Parathyroid adenoma (tissue), 2 donors: Measurements from ENCODE around the gene NDUFA7.

ENCODE experiments used
- H2AFZ ChIP-seq: fragments of 300-600 bp; sonication (generic); one replicate; pipeline ENCODE4 v1.7.0; 2017; ENCODE audit warnings: antibody characterized with exemption, mild to moderate bottlenecking
- H3K27ac ChIP-seq: fragments of 300-600 bp; sonication (generic); one replicate; pipeline ENCODE4 v1.7.0; 2017
- H3K27me3 ChIP-seq: fragments of 300-600 bp; sonication (generic); one replicate; pipeline ENCODE4 v1.7.0; 2017; ENCODE audit warnings: low read length; ENCODE audit not compliant: control insufficient read depth, insufficient read depth
- H3K36me3 ChIP-seq: fragments of 300-600 bp; sonication (generic); one replicate; pipeline ENCODE4 v1.7.0; 2017; ENCODE audit warnings: low read length; ENCODE audit not compliant: control insufficient read depth, insufficient read depth
- H3K4me1 ChIP-seq: fragments of 300-600 bp; sonication (generic); one replicate; pipeline ENCODE4 v1.7.0; 2017; ENCODE audit warnings: control low read depth
- H3K4me2 ChIP-seq: fragments of 300-600 bp; sonication (generic); one replicate; pipeline ENCODE4 v1.7.0; 2017; ENCODE audit warnings: low read length
- H3K4me3 ChIP-seq: fragments of 300-600 bp; sonication (generic); one replicate; pipeline ENCODE4 v1.7.0; 2017; ENCODE audit warnings: low read depth, low read length
- H3K79me2 ChIP-seq: fragments of 300-600 bp; sonication (generic); one replicate; pipeline ENCODE4 v1.7.0; 2017; ENCODE audit warnings: control low read depth
- H3K9ac ChIP-seq: fragments of 300-600 bp; sonication (generic); one replicate; pipeline ENCODE4 v1.7.0; 2017; ENCODE audit warnings: mild to moderate bottlenecking
- H3K9me3 ChIP-seq: fragments of 300-600 bp; sonication (generic); one replicate; pipeline ENCODE4 v1.7.0; 2017; ENCODE audit warnings: low read length; ENCODE audit not compliant: control insufficient read depth
- CTCF ChIP-seq: fragments of 300-600 bp; sonication (generic); IDR thresholded peaks from one replicate; pipeline ENCODE4 v1.7.0; 2017; ENCODE audit warnings: antibody characterized with exemption, mild to moderate bottlenecking
- donor health status: primary hyperparathyroidism.

Gene NDUFA7

GRCh38 chr19:8310342-8311055 lies 10.7 kb downstream of the NDUFA7 start:
- no peak for TF ChIP-seq CTCF
- no peak overlapping the region for H3K9ac ChIP-seq
- no peaks in the 10 kb centered on the region for H3K27me3 ChIP-seq
- no peak overlapping the region for H2AFZ ChIP-seq
- H3K4me2 ChIP-seq, result no peak overlapping the region
- no peaks in the 10 kb centered on the region for H3K9me3 ChIP-seq
- no peak overlapping the region for H3K27ac ChIP-seq
- no peaks in the 10 kb centered on the region for H3K79me2 ChIP-seq
- no peaks in the 10 kb centered on the region for H3K36me3 ChIP-seq
- H3K4me3 ChIP-seq, result no peak overlapping the region
- H3K4me1 ChIP-seq, result peaks cover 2% of the 10 kb centered on the region

GRCh38 chr19:8308891-8309291 lies 12.3 kb downstream of the NDUFA7 start:
- no peaks in the 10 kb centered on the region for H3K27me3 ChIP-seq
- no peak overlapping the region for H3K4me3 ChIP-seq
- H3K79me2 ChIP-seq, result no peaks in the 10 kb centered on the region
- H2AFZ ChIP-seq, result no peak overlapping the region
- peak overlapping the region; percentile 98 for H3K4me2 ChIP-seq
- H3K36me3 ChIP-seq, result no peaks in the 10 kb centered on the region
- no peak for TF ChIP-seq CTCF
- peaks cover 2% of the 10 kb centered on the region for H3K4me1 ChIP-seq
- no peak overlapping the region for H3K27ac ChIP-seq
- no peaks in the 10 kb centered on the region for H3K9me3 ChIP-seq
- H3K9ac ChIP-seq, result no peak overlapping the region

- Histone ChIP-seq H2AFZ (peak within 1 kb of the TSS; percentile 77), H3K27me3 (no peaks in the 10 kb centered on the region), H3K36me3 (no peaks in the 10 kb centered on the region), H3K27ac (peak within 1 kb of the TSS; percentile 51), H3K4me3 (peak within 1 kb of the TSS; percentile 59), H3K9me3 (no peaks in the 10 kb centered on the region), H3K4me1 (peaks cover 2% of the 10 kb centered on the region), H3K9ac (no peak within 1 kb of the TSS), H3K79me2 (no peaks in the 10 kb centered on the region), H3K4me2 (peak within 1 kb of the TSS; percentile 98)
- no peak for TF ChIP-seq CTCF
Measured at GRCh38 chr19:8307965-8308866, 13.0 kb downstream of the NDUFA7 start, which contains the start of gene CD320. Gene CD320, minus strand, starts transcription at chr19:8308358. Its CDS starts 68 bp downstream, at chr19:8308290.

GRCh38 chr19:8307400-8307964 lies 13.7 kb downstream of the NDUFA7 start:
- no peak overlapping the region for H3K9ac ChIP-seq
- H3K4me2 ChIP-seq, result peak overlapping the region; percentile 98
- no peaks in the 10 kb centered on the region for H3K79me2 ChIP-seq
- no peaks in the 10 kb centered on the region for H3K9me3 ChIP-seq
- H3K27me3 ChIP-seq, result no peaks in the 10 kb centered on the region
- TF ChIP-seq CTCF, result no peak
- peaks cover 2% of the 10 kb centered on the region for H3K4me1 ChIP-seq
- H3K27ac ChIP-seq, result peak overlapping the region; percentile 51
- H3K4me3 ChIP-seq, result peak overlapping the region; percentile 59
- peak overlapping the region; percentile 77 for H2AFZ ChIP-seq
- no peaks in the 10 kb centered on the region for H3K36me3 ChIP-seq
